Measurements from ENCODE around the gene PCID2.

The PCID2 gene

DNA sequence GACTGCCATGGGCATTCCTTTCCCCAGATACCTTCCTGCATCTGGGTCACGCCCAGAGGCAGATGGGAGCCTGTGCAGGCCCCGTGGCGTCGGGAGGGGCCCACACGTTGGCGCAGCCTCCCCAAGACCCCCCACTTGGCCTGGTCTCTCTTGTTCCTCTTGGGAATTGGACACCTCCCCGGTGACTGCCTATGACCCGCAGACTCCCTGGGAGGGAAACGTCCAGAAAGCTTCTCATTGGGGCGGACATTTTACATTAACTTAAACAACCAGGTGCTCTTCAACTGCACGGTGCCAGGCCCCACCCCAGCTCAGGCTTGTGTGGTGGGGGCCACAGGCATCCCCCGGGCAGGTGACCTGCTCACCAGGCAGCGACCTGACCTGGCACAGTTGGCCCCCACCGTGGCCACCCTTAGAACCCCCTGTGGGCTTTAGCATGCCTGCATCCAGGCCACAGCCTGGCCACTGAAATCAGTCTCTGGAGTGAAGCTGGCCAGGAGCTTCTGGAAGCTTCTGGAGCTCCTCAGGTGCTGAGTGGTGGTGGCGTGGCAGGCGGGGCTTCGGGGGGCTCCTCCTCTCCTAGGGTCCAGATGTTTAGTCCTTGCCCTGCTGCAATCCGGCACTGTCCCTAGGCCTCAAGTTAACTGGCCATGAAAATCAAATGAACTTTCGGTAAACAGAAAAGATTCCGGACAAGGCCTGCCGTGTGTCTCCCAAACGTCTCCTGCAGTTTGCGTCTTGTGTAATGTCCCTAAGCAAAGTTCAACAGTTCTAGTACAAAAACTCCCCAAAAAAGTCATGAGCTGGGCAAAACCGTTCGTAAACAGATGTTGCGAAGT, 58.5 kb downstream of the PCID2 start:
- DNase-seq (ENCODE audit: low spot score) = no peak

- no peak for DNase-seq (ENCODE audit: low spot score)
These were observed 59.4 kb downstream of the PCID2 start for GRCh38 chr13:113148940-113149503.

DNA sequence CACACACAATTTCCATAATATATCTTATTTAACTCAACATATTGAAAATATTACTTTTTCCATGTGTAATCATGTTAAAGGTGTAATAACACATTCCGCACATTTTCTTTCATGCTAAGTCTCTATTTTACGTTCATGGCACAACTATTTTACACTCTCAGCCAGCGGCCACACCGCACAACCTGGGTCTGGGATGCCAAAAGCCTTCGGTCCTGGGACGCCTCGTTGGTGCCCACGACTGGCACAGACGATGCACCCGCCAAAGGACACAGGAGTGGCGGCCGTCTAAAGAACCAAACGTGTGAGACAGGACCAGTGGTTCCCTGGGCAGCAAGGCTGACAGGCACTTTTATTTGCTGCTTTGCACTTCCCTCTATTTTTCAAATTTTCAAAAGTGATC, 60.1 kb downstream of the PCID2 start:
- DNase-seq (ENCODE audit: low spot score) = no peak

- DNase-seq (ENCODE audit: low spot score) = no peak
These were observed 61.3 kb downstream of the PCID2 start for GRCh38 chr13:113147206-113147605.

GRCh38 chr13:113146750-113147149, 61.7 kb downstream of the PCID2 start:
- no peak for DNase-seq (ENCODE audit: low spot score)

GRCh38 chr13:113145911-113146598, 62.4 kb downstream of the PCID2 start:
- DNase-seq (ENCODE audit: low spot score) = no peak

GRCh38 chr13:113145496-113145895, 63.0 kb downstream of the PCID2 start:
- DNase-seq (ENCODE audit: low spot score) = no peak

DNA sequence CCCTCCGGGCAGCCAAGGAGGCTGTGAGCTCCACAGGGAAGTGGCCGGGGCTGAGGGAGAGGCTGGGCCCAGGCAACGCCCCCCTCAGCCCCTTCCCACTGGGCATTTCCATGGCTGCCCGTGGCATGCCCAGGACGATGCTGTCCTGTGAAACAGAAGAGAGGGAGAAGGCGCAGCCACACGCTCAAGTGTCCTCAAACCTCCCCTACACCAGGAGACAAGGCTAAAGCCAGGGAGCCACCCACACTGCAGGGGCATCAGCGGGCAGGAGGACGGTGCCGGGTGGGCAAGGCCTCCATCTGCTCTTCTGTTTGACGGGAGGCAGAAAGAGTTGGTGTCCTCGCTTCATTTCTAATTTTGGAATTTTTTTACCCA, 64.2 kb downstream of the PCID2 start:
- no peak for DNase-seq (ENCODE audit: low spot score)

DNA sequence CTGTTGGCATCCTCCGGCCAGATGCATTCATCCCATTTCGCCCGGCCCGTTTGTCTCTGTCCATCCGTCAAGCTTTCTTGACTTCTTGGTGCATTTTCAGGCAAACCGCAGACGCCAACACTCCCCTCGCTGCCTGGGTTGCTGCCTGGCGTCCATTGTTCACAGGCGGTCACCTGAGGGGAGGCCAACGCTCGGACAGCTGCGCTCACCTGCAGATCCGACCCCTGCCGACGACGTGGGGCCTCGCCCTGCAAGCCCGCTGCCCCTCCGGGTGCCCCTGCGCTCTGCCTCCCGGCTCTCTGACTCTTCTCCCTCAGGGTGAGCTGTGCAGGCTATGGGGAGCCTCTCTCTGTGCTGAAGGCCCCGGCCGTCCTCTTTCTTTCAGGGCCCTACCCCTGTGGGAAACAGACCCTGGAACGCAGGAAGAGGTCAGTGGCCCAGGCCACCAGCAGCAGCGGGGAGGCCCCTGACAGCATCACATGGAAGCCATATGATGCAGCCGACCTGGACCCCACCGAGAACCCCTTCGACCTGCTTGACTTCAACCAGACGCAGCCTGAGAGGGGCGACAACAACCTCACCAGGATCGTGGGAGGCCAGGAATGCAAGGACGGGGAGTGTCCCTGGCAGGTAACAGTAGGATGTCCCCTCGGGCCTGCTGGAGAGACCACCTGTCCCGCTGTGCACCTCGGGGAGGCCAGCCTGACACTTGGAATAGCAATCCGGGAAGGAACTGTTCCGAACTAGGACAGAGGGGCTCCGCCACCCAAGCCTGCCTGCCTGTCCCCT, 64.8 kb downstream of the PCID2 start:
- DNase-seq (ENCODE audit: low spot score) = no peak

DNA sequence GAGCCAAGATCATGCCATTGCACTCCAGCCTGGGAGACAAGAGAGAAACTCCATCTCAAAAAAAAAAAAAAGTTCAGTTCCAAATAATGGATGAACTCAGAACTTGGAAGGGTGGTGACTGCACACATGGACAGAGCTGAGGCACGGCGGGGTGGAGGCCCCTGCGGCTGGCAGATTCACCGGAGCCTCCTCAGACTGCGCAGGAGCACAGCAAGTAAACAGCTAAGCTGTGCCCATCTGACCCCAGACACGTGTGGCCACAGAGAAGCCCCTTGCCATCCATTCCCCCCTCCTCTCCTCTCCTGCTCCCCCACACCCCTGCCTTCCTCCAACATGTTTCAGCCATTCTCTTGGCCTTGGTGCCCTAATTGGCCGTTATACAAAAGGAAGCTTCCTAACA, 65.6 kb downstream of the PCID2 start:
- no peak for DNase-seq (ENCODE audit: low spot score)

DNA sequence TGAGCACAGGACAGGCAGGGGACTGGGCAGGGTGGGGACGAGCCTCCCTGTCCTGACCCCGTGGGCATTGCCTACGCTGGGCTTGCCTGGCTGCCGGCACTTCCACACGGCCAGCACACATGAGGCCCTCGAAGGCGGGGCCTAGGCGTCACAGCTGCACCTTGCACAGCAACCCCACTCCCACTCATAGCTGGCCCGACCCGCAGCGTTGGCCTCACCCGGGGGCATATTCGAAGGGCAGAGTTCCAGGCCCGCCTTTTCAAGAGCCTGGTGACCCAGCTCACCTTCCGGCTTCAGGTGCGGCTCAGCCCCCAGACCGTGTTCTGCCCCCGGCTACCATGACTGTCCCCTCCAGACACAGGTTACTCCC, 66.9 kb downstream of the PCID2 start:
- DNase-seq (ENCODE audit: low spot score) = no peak

DNA sequence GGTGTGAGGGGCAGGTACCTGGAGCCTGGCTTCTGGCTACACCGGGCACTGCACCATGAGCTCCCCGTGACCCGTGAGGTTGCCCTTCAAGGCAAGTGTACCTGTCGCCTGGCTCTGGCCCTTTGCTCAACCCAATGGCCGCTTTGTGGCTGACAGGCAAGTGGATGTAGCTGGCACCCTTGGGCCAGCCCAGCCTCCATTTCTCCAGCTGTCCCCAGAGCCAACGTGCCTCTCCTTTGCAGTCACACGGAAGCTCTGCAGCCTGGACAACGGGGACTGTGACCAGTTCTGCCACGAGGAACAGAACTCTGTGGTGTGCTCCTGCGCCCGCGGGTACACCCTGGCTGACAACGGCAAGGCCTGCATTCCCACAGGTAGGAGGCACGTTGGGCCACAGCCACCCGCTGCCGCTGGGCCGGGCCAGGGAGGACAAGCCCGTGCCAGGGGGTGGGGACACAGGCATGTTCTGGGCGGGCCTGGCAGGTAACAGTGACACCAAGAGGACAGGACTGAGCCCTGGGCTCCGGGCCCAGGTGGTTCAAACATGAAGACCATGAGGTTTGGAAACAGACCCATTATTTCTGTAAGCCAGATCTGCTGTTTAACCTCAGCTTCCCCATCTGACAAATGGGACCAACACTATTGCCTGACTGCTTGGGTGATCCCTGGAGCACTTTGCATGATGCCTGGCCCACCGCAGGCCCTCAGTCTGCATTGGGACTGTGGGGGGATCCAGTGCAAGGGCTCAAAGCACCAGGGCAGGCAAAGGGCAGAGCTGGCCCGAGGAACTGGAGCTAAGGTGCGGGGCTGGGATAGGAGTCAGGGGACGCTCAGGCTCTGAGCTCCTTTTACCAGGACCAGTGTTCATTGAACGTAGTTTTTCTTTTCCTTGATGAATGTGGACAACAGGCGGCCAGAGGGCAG, 67.5 kb downstream of the PCID2 start:
- no peak for DNase-seq (ENCODE audit: low spot score)

GRCh38 chr13:113139577-113139976, 68.9 kb downstream of the PCID2 start:
- DNase-seq (ENCODE audit: low spot score) = no peak

- no peak for DNase-seq (ENCODE audit: low spot score)
These were observed 69.5 kb downstream of the PCID2 start for GRCh38 chr13:113138792-113139551.

DNA sequence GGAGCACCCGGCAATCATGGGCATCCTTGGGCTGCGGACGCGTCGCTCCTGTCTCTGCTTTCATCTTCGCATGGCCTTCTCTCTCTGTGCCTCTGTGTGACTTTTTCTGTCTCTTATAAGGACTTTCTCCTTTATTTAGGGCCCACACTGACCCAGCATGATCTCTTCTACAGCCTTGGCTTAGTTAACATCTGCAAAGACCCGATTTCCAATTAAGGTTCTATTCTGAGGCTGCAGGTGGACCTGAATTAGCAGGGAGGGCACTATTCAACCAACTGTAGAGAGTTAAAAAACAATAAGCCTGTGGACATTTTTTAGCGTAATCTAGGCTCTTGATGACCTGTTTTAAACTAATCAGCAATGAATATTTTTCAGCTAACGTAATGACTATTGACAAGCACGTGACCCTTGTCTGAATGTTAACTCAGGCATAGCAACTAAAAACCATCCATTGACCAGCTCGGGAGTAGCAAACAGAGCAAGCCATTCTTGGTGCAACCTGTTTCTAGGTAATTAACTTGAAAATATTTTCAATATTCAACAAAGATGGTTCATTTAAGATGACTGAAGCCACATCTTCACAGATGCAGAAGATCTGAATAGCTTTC, 70.7 kb downstream of the PCID2 start:
- no peak for DNase-seq (ENCODE audit: low spot score)

GRCh38 chr13:113135281-113135760, 73.1 kb downstream of the PCID2 start:
- no peak for DNase-seq (ENCODE audit: low spot score)

DNA sequence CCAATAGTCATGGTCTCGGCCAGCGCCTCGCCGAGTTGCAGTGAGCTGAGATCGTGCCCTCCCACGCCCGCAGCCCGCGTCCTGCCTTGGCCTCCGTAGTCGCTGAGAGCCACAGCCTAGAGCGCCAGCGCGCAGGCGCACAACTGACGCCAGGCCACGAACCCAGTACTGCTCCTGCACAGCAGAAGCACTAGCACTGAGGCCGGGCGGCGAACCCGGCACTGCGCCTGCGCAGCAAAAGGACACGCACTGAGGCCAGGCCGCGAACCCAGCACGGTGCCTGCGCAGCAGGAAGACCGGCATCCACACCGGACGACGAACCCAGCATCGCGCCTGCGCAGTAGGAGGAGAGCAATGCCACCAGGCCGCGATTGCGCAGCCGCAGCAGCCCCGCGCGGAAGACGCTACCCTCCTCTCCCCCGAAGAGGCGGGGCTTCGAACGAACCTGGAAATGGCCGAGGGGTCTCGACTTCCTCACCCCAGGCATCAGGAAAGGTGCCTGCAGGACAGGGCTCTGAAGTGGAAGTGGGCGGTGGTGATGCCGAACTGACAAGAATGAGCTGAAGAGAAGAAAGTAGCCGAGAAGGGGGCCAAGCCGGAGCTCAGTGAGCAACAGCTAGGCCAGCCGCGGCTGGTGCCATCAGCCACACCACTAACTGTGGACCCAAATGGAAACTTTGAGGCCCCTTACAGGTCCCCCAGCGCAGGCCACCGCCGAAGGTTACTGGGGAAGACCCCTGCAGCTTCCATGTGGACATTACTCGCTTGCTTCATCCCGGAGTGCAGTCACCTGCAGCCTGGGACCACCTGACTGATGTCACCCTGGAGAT, 78.3 kb downstream of the PCID2 start:
- peak; percentile 14 for DNase-seq (ENCODE audit: low spot score)

- DNase-seq (ENCODE audit: low spot score) = no peak
These were observed 79.0 kb downstream of the PCID2 start for GRCh38 chr13:113129480-113129879.
